GM19324 (cell line): ENCODE results near the gene CENPB.

ENCODE experiments used
- ATAC-seq: cut with Tn5 transposase; IDR thresholded peaks from one replicate; pipeline ENCODE4 v1.9.1; 2021; ENCODE audit warnings: mild to moderate bottlenecking, moderate library complexity; ENCODE audit not compliant: unreplicated experiment, low FRiP score

The CENPB gene

DNA sequence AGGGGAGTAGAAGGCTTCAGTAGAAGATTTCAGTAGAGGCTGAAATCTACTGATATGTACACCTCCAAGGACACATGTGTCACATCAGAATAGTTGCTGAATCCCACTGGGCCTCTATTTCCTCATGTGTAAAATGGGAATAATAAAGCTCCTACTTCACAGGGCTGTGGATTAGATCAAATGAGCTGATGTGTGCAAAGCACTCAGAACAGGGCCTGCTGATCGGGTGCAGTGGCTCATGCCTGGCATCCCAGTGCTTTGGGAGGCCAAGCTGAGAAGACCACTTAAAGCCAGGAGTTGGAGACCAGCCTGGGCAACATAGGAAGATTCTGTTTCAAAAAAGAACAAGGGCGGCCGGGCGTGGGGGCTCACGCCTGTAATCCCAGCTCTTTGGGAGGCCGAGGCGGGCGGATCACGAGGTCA, 25.7 kb upstream of the CENPB start:
- ATAC-seq = no peak

DNA sequence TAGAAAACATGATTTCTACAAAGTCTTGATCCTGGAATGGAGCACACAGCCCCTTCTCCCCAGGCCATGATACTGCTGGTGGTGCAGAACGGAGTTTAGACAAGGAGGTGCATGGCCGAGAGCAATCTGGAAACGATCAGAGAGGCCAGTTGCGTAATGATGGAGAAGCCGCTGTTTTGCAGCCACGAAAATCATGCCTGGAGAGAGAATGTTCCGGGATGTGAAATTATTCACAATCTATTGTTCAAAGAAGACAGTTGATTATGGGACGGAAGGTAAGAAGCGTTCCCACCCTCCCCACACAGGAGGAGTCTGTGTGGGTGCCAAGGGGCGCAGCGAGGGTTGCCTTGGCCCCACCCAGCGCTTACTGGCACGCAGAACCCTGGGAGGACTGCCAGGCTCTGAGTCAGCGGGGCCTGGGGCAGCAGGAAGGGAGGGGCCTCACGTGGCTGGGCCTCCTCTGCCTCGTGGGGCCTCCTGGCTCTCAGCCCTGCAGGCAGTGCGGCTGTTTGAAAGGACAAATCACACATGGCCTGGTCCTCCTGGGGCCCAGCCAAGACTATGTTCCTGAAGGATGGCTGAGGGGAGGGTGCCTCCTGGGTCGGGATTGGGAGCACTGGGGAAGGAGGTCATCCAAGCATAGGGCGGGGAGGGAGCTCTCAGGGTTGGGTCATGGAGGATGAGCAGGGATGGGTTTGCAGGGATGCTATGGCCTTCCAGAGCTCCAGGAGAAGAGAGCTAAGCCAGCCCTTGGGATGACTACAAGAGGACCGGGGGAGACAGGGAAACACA, 25.1 kb upstream of the CENPB start:
- ATAC-seq = no peak

- ATAC-seq = no peak
These were observed 22.0 kb upstream of the CENPB start for GRCh38 chr20:3808544-3808943.

DNA sequence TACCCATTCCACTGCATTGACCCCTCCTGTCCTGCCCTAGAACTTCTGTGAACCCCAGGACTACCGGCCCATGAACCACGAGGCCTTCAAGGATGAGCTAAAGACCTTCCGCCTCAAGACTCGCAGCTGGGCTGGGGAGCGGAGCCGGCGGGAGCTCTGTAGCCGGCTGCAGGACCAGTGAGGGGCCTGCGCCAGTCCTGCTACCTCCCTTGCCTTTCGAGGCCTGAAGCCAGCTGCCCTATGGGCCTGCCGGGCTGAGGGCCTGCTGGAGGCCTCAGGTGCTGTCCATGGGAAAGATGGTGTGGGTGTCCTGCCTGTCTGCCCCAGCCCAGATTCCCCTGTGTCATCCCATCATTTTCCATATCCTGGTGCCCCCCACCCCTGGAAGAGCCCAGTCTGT, 18.2 kb upstream of the CENPB start:
- no peak for ATAC-seq

GRCh38 chr20:3804254-3804751, 17.8 kb upstream of the CENPB start:
- no peak for ATAC-seq

GRCh38 chr20:3803854-3804253, 17.3 kb upstream of the CENPB start:
- no peak for ATAC-seq

DNA sequence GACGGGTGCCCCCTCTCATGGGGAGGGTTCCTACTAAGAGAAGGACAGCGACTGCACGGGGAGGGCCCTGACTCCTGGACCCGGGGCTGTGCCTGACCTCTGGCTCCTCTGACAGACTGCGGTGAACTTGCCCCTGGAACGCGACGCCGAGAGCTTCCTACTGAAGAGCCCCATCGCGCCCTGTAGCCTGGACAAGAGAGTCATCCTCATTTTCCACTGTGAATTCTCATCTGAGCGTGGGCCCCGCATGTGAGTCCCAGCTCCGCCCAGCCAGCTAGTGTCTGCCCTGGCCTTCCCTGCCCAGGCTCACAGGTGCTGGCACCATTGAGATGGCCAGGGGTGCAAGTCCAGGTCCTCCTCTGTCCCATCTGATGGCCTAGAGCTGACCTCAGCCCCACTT, 16.7 kb upstream of the CENPB start:
- ATAC-seq = no peak

- no peak for ATAC-seq
These were observed 16.1 kb upstream of the CENPB start for GRCh38 chr20:3802524-3803239.

DNA sequence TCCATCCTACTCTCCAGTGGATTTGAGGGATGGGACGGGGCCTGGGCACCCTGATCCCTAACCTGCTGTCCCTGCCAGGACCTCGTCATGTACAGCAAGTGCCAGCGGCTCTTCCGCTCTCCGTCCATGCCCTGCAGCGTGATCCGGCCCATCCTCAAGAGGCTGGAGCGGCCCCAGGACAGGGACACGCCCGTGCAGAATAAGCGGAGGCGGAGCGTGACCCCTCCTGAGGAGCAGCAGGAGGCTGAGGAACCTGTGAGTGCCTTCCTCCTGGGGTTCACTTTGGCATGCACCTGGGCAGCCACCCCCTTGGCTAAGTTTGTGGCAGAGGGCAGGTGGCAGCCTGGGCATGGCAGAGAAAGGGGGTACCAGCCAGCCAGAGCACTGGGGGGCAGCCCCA, 15.3 kb upstream of the CENPB start:
- ATAC-seq = no peak

DNA sequence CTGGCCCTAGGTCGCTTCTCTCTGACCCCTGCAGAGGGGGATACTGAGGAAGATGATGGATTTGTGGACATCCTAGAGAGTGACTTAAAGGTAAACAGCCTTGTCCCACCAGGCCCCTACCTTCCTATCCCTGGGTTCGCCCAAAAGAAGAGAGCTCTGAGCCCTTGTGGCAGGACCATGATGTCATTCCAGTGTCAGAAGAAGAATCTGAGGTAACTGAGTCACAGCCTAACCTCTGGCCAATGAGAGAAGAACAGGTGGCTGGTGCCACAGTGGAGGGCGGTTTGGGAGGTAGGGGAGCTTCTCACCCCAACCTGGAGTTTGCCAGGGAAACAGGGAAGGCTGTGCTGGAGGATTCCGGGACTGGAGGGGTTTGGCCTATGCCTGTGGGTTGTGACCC, 14.8 kb upstream of the CENPB start:
- no peak for ATAC-seq

DNA sequence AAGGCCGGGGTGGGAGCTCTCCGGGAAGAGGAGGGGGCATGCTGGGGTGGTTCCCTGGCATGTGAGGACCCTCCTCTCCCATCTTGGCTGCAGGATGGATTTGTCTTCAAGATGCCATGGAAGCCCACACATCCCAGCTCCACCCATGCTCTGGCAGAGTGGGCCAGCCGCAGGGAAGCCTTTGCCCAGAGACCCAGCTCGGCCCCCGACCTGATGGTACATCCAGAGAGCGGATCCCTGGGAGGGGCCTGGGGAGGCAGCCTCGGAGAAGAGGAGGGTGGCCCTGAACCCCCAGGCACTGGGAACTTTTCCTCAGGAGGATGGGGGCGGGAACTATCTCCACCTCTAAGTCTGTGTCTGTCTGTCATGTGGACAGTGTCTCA, 14.3 kb upstream of the CENPB start:
- ATAC-seq = no peak

GRCh38 chr20:3800256-3800877, 13.8 kb upstream of the CENPB start:
- ATAC-seq = no peak

GRCh38 chr20:3798908-3799248, 12.3 kb upstream of the CENPB start:
- no peak for ATAC-seq

- no peak for ATAC-seq
These were observed 11.8 kb upstream of the CENPB start for GRCh38 chr20:3798373-3798768.

DNA sequence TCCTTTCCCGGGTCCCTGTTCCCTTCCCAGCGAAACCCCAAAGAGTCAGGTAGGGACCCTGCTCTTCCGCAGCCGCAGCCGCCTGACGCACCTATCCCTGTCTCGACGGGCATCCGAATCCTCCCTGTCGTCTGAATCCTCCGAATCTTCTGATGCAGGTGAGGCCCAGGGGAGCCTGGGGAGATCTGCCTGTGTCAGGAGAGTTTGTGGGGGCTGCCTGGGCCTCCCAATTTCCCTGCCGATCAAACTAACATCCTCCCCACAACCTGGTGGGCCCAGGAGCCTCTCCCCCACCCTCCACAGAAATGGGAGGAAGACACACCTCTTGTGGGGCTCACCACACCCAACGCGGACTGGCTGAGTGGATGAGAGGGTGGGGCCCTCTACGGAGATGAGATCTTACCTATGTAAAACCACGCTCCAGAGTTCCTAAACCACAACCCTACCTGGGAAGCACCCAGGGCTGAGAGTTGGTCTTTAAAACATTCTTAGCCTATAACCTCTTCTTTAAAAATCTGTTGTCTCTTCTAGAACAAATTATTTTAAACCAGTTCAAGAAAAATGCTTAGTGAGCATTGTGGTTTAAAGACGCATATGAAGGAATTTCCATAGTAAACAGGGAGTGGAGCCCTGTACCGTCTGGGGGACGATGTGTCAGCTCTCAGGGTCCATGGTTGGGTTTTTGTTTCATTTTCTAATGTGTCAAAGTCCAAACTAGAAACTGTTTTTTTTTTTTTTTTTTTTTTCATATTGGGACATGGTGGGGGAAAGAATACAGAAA, 11.2 kb upstream of the CENPB start:
- ATAC-seq = no peak

GRCh38 chr20:3797226-3797545, 10.6 kb upstream of the CENPB start:
- ATAC-seq = no peak

DNA sequence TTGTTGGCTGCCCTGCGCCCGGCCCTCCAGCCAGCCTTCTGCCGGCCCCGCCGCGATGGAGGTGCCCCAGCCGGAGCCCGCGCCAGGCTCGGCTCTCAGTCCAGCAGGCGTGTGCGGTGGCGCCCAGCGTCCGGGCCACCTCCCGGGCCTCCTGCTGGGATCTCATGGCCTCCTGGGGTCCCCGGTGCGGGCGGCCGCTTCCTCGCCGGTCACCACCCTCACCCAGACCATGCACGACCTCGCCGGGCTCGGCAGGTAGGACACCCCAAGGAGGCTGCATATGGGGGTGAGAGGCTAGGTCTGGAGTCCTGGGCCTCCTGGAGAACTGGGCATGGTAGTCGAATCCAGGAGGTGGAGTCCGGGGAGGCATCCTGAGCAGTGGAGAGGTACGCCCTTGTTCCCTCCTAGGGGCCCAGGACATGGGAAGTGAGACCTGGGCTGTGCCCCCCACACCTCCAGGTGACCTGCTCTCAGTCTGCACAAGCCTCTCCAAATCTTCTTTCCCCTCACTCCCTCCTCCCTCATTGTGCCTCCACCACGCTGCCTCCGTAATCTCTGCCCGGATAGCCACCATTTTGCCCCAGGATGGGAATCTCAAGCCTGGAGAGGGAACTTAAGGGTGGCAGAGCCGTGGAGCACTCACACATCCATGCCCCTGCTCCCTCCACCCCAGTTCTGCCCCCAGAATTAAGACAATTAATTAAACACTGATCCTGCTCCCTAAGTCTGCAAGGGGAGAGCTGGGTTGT, 10.1 kb upstream of the CENPB start:
- peak; percentile 5 for ATAC-seq

DNA sequence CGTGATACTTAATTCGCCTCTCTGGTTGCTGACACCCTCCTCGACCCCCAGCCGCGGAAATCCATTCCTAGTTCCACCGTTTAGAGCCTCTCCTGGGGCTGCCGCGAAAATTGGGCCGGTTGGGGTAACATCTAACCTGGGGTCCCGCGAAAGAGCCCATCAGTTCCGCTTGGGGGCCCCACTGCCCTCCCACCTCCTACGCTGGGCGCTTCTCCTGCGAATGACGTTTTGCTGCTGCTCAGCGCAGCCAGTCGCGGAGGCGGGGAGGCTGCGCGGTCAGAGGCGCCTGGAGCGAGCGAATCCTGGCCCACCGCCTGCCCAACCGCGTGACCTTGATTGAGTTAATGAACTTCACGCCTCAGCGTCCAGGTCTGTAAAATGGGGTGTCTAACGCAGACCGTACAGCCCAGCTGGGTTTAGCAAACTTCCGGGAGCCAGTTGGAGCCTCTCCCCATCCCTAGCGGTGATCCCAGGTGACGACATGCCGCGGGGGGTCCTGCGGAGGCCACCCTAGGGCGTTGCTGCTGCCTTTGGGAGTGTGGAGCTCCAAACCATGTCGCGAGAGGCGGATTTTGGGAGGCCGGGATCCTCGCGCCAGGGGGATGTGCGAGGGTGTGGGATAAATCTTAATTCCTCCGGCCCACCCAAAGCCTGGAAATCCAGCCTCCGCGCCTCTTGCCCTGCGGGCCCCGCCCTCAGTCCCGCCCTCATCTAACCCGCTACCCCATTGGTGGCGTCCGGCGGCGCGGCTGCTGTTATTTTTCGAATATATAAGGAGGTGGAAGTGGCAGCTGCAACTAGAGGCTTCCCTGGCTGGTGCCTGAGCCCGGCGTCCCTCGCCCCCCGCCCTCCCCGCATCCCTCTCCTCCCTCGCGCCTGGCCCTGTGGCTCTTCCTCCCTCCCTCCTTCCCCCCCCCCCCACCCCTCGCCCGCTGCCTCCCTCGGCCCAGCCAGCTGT, 9.2 kb upstream of the CENPB start, which contains the start of gene CDC25B:
CDC25B (plus strand) TSS at position 800 of the 958 bp plus-strand sequence. CDS start 222 bp downstream, outside the sequence.
- ATAC-seq = peak; percentile 57
